NCI-H187 (cell line): ENCODE measurements around the gene RSPH10B2.
A peak's percentile ranks its signal among the peaks of the same experiment; 100 is the strongest.
"Not testable (repeated sequence)": the region's sequence is repeated elsewhere in the genome, so short reads cannot be mapped to it uniquely, and the experiment has no call there.

Experiments used
- DNase-seq, 2 experiments: peaks; one replicate each; lab custom pipeline; 2025; lab: John Stamatoyannopoulos, UW

Gene RSPH10B2

GRCh38 chr7:6753964-6754363 is at the start of gene RSPH10B2:
RSPH10B2 (plus strand) TSS chr7:6754103; CDS start chr7:6757678, 3,575 bp downstream.
- not testable (repeated sequence) for DNase-seq

GRCh38 chr7:6705959-6706665 is 47.8 kb upstream of the RSPH10B2 start:
- DNase-seq: no peak

- peak; percentile 66 to 80 for DNase-seq
These were observed 47.1 kb upstream of the RSPH10B2 start, which contains the start of gene ZNF12 for GRCh38 chr7:6706666-6707407. ZNF12 (minus strand) TSS chr7:6706947; CDS start chr7:6705173, 1,774 bp downstream.

- no peak for DNase-seq
These were observed 45.6 kb upstream of the RSPH10B2 start for GRCh38 chr7:6708304-6708703.

- no peak for DNase-seq
These were observed 44.1 kb upstream of the RSPH10B2 start for GRCh38 chr7:6709808-6710207.

GRCh38 chr7:6714360-6714759 is 39.5 kb upstream of the RSPH10B2 start:
- no peak for DNase-seq

- not testable (repeated sequence) for DNase-seq
These were observed 38.0 kb upstream of the RSPH10B2 start for GRCh38 chr7:6715898-6716297.

- no peak for DNase-seq
These were observed 35.8 kb upstream of the RSPH10B2 start for GRCh38 chr7:6718124-6718523.

- not testable (repeated sequence) for DNase-seq
These were observed 29.6 kb upstream of the RSPH10B2 start for GRCh38 chr7:6724351-6724750.

GRCh38 chr7:6725003-6725402 is 28.9 kb upstream of the RSPH10B2 start:
- no peak for DNase-seq

- not testable (repeated sequence) for DNase-seq
These were observed 27.6 kb upstream of the RSPH10B2 start for GRCh38 chr7:6726341-6726740.

- no peak for DNase-seq
These were observed 26.2 kb upstream of the RSPH10B2 start for GRCh38 chr7:6727663-6728062.

GRCh38 chr7:6728893-6729491 is 24.9 kb upstream of the RSPH10B2 start:
- not testable (repeated sequence) for DNase-seq

GRCh38 chr7:6729492-6730342 is 24.2 kb upstream of the RSPH10B2 start:
- DNase-seq: peak in 1 of 2 experiments; percentile 45

- DNase-seq: no peak
These were observed 23.6 kb upstream of the RSPH10B2 start for GRCh38 chr7:6730343-6730633.

GRCh38 chr7:6738415-6738814 is 15.5 kb upstream of the RSPH10B2 start:
- not testable (repeated sequence) for DNase-seq

- DNase-seq: not testable (repeated sequence)
These were observed 9.3 kb upstream of the RSPH10B2 start for GRCh38 chr7:6744410-6745100.

- DNase-seq: not testable (repeated sequence)
These were observed 4.6 kb upstream of the RSPH10B2 start for GRCh38 chr7:6749335-6749734.

GRCh38 chr7:6750173-6750572 is 3.7 kb upstream of the RSPH10B2 start:
- not testable (repeated sequence) for DNase-seq

- DNase-seq: not testable (repeated sequence)
These were observed 7.3 kb downstream of the RSPH10B2 start for GRCh38 chr7:6761186-6761585.

GRCh38 chr7:6781581-6781980 is 27.7 kb downstream of the RSPH10B2 start:
- not testable (repeated sequence) for DNase-seq
